RWPE1 (cell line): ENCODE results near the gene ENDOU.
"Not testable (repeated sequence)": the region's sequence is repeated elsewhere in the genome, so short reads cannot be mapped to it uniquely, and the experiment has no call there.

Experiments used
- CTCF ChIA-PET: fragments of 350-600 bp; sonication (Branson Sonifier 250); formaldehyde crosslinking; extraction: SDS; loops from one replicate; lab custom pipeline; 2021; lab: Yijun Ruan, JAX
- POLR2A ChIA-PET: fragments of 400-600 bp; formaldehyde crosslinking; extraction: SDS; loops from one replicate; lab custom pipeline; 2020; ENCODE audit warnings: antibody characterized with exemption; ENCODE audit not compliant: low non-redundant PET; lab: Yijun Ruan, JAX
- DNase-seq: peaks from one replicate; pipeline ENCODE4 v3.0.0; 2012; ENCODE audit warnings: low spot score
- H3K27ac ChIP-seq: fragments of 450-650 bp; 2 replicates; pipeline ENCODE4 v1.5.1; 2017
- TF ChIP-seq, protein P1 (sequence below): fragments of 450-650 bp; conservative IDR thresholded peaks from 2 replicates; pipeline ENCODE4 v1.5.1; 2017; ENCODE audit warnings: low read depth, mild to moderate bottlenecking

ENDOU gene

DNA sequence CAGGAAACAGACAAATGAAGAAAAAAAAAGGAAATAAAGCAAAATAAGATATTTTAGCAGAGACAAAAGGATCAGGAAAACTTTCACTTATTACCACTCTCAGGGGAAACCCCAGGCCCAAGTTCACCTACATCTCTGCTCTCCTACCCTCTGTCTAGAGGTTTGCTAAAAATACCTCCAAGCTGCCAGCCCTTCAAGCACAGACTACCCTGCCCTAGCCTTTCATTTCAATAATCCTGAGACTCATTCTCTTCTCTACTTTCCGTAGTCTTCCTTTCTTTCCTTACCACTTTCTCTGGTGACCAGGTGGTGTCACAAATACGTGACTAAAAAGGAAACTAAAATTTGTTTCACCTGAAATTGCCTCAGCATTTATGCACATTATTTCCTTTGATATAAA lies 53.2 kb downstream of the ENDOU start:
- no peak for DNase-seq
- POLR2A ChIA-PET, result no interaction called here
- CTCF ChIA-PET, result no interaction called here
- H3K27ac ChIP-seq, result no peak overlapping the region
- TF ChIP-seq, protein P1, sequence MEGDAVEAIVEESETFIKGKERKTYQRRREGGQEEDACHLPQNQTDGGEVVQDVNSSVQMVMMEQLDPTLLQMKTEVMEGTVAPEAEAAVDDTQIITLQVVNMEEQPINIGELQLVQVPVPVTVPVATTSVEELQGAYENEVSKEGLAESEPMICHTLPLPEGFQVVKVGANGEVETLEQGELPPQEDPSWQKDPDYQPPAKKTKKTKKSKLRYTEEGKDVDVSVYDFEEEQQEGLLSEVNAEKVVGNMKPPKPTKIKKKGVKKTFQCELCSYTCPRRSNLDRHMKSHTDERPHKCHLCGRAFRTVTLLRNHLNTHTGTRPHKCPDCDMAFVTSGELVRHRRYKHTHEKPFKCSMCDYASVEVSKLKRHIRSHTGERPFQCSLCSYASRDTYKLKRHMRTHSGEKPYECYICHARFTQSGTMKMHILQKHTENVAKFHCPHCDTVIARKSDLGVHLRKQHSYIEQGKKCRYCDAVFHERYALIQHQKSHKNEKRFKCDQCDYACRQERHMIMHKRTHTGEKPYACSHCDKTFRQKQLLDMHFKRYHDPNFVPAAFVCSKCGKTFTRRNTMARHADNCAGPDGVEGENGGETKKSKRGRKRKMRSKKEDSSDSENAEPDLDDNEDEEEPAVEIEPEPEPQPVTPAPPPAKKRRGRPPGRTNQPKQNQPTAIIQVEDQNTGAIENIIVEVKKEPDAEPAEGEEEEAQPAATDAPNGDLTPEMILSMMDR, result no peak

DNA sequence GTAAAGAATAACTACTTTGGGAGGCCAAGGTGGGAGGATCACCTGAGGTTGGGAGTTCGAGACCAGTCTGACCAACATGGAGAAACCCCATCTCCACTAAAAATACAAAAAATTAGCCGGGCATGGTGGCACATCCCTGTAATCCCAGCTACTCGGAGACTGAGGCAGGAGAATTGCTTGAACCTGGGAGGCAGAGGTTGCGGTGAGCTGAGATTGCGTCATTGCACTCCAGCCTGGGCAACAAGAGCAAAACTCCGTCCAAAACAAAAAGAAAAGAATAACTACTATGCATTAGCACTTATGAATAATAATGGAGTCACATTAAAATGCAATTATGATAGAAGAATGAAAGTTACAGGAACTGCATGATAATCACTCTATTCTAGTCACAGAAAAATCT lies 57.4 kb downstream of the ENDOU start:
- POLR2A ChIA-PET, H3K27ac ChIP-seq, DNase-seq: not testable (repeated sequence)
- CTCF ChIA-PET, result interaction anchor here (0.6 kb wide), 1 partner anchor 14 kb away, joined by 3 read pairs; no protein-coding TSS in a partner anchor
